HG03064 (cell line): ENCODE data around the gene CSMD2.

Experiments
- ATAC-seq: cut with Tn5 transposase; IDR thresholded peaks from one replicate; pipeline ENCODE4 v1.9.1; 2021; ENCODE audit warnings: low read depth; ENCODE audit not compliant: unreplicated experiment

The CSMD2 gene

GRCh38 chr1:33709174-33709782 is 455.8 kb downstream of the CSMD2 start:
- no peak for ATAC-seq

GRCh38 chr1:33706634-33707255 is 458.3 kb downstream of the CSMD2 start:
- no peak for ATAC-seq

GRCh38 chr1:33703464-33703863 is 461.6 kb downstream of the CSMD2 start:
- no peak for ATAC-seq

GRCh38 chr1:33698361-33699035 is 466.5 kb downstream of the CSMD2 start:
- ATAC-seq: no peak

- ATAC-seq: no peak
These were observed 467.2 kb downstream of the CSMD2 start for GRCh38 chr1:33697816-33698215.

GRCh38 chr1:33696962-33697361 is 468.1 kb downstream of the CSMD2 start:
- no peak for ATAC-seq

- no peak for ATAC-seq
These were observed 468.7 kb downstream of the CSMD2 start for GRCh38 chr1:33696311-33696710.

- no peak for ATAC-seq
These were observed 472.5 kb downstream of the CSMD2 start for GRCh38 chr1:33692206-33693188.

- no peak for ATAC-seq
These were observed 478.0 kb downstream of the CSMD2 start for GRCh38 chr1:33687000-33687399.

GRCh38 chr1:33686551-33686950 is 478.5 kb downstream of the CSMD2 start:
- no peak for ATAC-seq

GRCh38 chr1:33685256-33685655 is 479.8 kb downstream of the CSMD2 start:
- ATAC-seq: no peak

- ATAC-seq: no peak
These were observed 480.4 kb downstream of the CSMD2 start for GRCh38 chr1:33684396-33685179.

- no peak for ATAC-seq
These were observed 481.1 kb downstream of the CSMD2 start for GRCh38 chr1:33683913-33684312.

GRCh38 chr1:33682371-33682770 is 482.7 kb downstream of the CSMD2 start:
- no peak for ATAC-seq

GRCh38 chr1:33680281-33680840 is 484.7 kb downstream of the CSMD2 start:
- no peak for ATAC-seq

- no peak for ATAC-seq
These were observed 494.5 kb downstream of the CSMD2 start for GRCh38 chr1:33670567-33670966.

- ATAC-seq: no peak
These were observed 496.3 kb downstream of the CSMD2 start for GRCh38 chr1:33668695-33669094.

- ATAC-seq: no peak
These were observed 497.4 kb downstream of the CSMD2 start for GRCh38 chr1:33667386-33668282.

GRCh38 chr1:33666616-33667015 is 498.4 kb downstream of the CSMD2 start:
- ATAC-seq: no peak
